Raji (cell line): ENCODE measurements around the gene CTDNEP1.

Source experiments
- POLR2A ChIP-seq: IDR thresholded peaks from 2 replicates; pipeline ENCODE4 v1.6.1; 2011; ENCODE audit warnings: low read depth, low read length, control low read depth; ENCODE audit not compliant: insufficient read depth

CTDNEP1 gene

GRCh38 chr17:7232114-7232513, 19.4 kb downstream of the CTDNEP1 start:
- TF ChIP-seq POLR2A: no peak

GRCh38 chr17:7229504-7229903, 22.0 kb downstream of the CTDNEP1 start:
- no peak for TF ChIP-seq POLR2A

GRCh38 chr17:7228920-7229319, 22.6 kb downstream of the CTDNEP1 start:
- no peak for TF ChIP-seq POLR2A

- no peak for TF ChIP-seq POLR2A
Observed at GRCh38 chr17:7226721-7227710, 24.5 kb downstream of the CTDNEP1 start.

GRCh38 chr17:7225711-7226331, 25.7 kb downstream of the CTDNEP1 start:
- TF ChIP-seq POLR2A: no peak

- TF ChIP-seq POLR2A: no peak
Observed at GRCh38 chr17:7224661-7225111, 26.8 kb downstream of the CTDNEP1 start.

- no peak for TF ChIP-seq POLR2A
Observed at GRCh38 chr17:7224110-7224509, 27.4 kb downstream of the CTDNEP1 start.

GRCh38 chr17:7223375-7223774, 28.2 kb downstream of the CTDNEP1 start:
- TF ChIP-seq POLR2A: no peak

GRCh38 chr17:7222972-7223292, 28.6 kb downstream of the CTDNEP1 start:
- TF ChIP-seq POLR2A: no peak; the same call in 1 of the 2 replicates

- TF ChIP-seq POLR2A: peak; percentile 16; the same call in 1 of the 2 replicates
Observed at GRCh38 chr17:7222093-7222971, 29.2 kb downstream of the CTDNEP1 start.

GRCh38 chr17:7221278-7222092, 30.0 kb downstream of the CTDNEP1 start:
- TF ChIP-seq POLR2A: peak; percentile 19; the same call in 1 of the 2 replicates

- TF ChIP-seq POLR2A: peak; percentile 26; the same call in 1 of the 2 replicates
Observed at GRCh38 chr17:7220593-7221277, 30.8 kb downstream of the CTDNEP1 start.

GRCh38 chr17:7219812-7220592, 31.5 kb downstream of the CTDNEP1 start, which contains the start of the genes ACADVL and DLG4:
Gene ACADVL (plus strand): TSS chr17:7219938. CDS start chr17:7219985, 47 bp downstream.
Gene DLG4 (minus strand): TSS chr17:7219836.
- TF ChIP-seq POLR2A: peak; percentile 91
